Ovary (tissue), 3 donors: ENCODE measurements around the gene GDPD2.

Source experiments
- CTCF ChIP-seq, 3 donors: fragments of 450-650 bp in 2 of 3; fragments of 200-600 bp in 1 of 3; IDR thresholded peaks; one replicate each; pipeline versions ENCODE4 v1.5.1 to v1.8.0; 2016 to 2022; ENCODE audit warnings: antibody characterized with exemption in 3 of 3, mild to moderate bottlenecking in 1 of 3
- EP300 ChIP-seq: sonication (generic); formaldehyde crosslinking; IDR thresholded peaks from one replicate; pipeline ENCODE4 v1.6.1; 2017; ENCODE audit warnings: antibody characterized with exemption
- POLR2A ChIP-seq: fragments of 450-650 bp; IDR thresholded peaks from one replicate; pipeline ENCODE4 v1.6.1; 2017; ENCODE audit warnings: antibody characterized with exemption, mild to moderate bottlenecking, moderate library complexity
- donor health status: DM: no; HTN: no; CAD: no.

- no peak for TF ChIP-seq CTCF (IDR thresholded peaks at IDR 0.05)
- no peak for TF ChIP-seq POLR2A
- TF ChIP-seq EP300, result no peak
Observed at GRCh38 chrX:70445951-70446350, 22.8 kb downstream of the GDPD2 start.
